AG04449 (cell line): ENCODE results near the gene AGO1.
"Not testable (repeated sequence)": the region's sequence is repeated elsewhere in the genome, so short reads cannot be mapped to it uniquely, and the experiment has no call there.

ENCODE experiments used
- CTCF ChIA-PET: fragments of 350-600 bp; formaldehyde crosslinking; extraction: SDS; loops from one replicate; lab custom pipeline; 2021; ENCODE audit warnings: antibody characterized with exemption; lab: Yijun Ruan, JAX
- POLR2A ChIA-PET: fragments of 400-600, 350-600 bp; formaldehyde crosslinking; extraction: SDS; loops from one replicate; lab custom pipeline; 2020; ENCODE audit warnings: antibody characterized with exemption, inconsistent platforms; lab: Yijun Ruan, JAX
- DNase-seq: peaks from one replicate; pipeline ENCODE4 v3.0.0-alpha.2; 2010; ENCODE audit warnings: low read depth, low spot score
- H3K4me3 ChIP-seq: 2 replicates; pipeline ENCODE4 v1.5.1; 2011; ENCODE audit warnings: low read depth, mild to moderate bottlenecking, control low read depth, low read length
- CTCF ChIP-seq: IDR thresholded peaks from one replicate; pipeline ENCODE4 v1.5.1; 2011; ENCODE audit warnings: mild to moderate bottlenecking, moderate library complexity, low read length, control low read depth, inconsistent platforms; ENCODE audit not compliant: insufficient read depth; ENCODE audit errors: missing control alignments

Gene AGO1

GRCh38 chr1:35959304-35959703 is 76.3 kb downstream of the AGO1 start:
- H3K4me3 ChIP-seq = no peak overlapping the region
- CTCF ChIA-PET = no interaction called here
- TF ChIP-seq CTCF = no peak
- no peak for DNase-seq
- POLR2A ChIA-PET = no interaction called here

- POLR2A ChIA-PET = no interaction called here
- no peak for TF ChIP-seq CTCF
- CTCF ChIA-PET = no interaction called here
Observed at GRCh38 chr1:35962952-35963351, 79.9 kb downstream of the AGO1 start.

GRCh38 chr1:35964277-35964676 is 81.3 kb downstream of the AGO1 start:
- POLR2A ChIA-PET, CTCF ChIA-PET: not testable (repeated sequence)

More at GRCh38 chr1:35962952-35963351, 79.9 kb downstream of the AGO1 start:
- DNase-seq = no peak
- no peak overlapping the region for H3K4me3 ChIP-seq

GRCh38 chr1:35968396-35968795 is 85.4 kb downstream of the AGO1 start:
- no peak overlapping the region for H3K4me3 ChIP-seq
- TF ChIP-seq CTCF = no peak
- ChIA-PET CTCF (no interaction called here), POLR2A (no interaction called here)
- DNase-seq = no peak

More at GRCh38 chr1:35964277-35964676, 81.3 kb downstream of the AGO1 start:
- not testable (repeated sequence) for H3K4me3 ChIP-seq, DNase-seq

GRCh38 chr1:35971601-35972000 is 88.6 kb downstream of the AGO1 start:
- no peak for TF ChIP-seq CTCF
- no peak for DNase-seq
- POLR2A ChIA-PET = no interaction called here
- H3K4me3 ChIP-seq = no peak overlapping the region
- CTCF ChIA-PET = no interaction called here

GRCh38 chr1:35972631-35973030 is 89.6 kb downstream of the AGO1 start:
- H3K4me3 ChIP-seq, POLR2A ChIA-PET, DNase-seq, CTCF ChIA-PET: not testable (repeated sequence)

GRCh38 chr1:35980090-35980489 is 97.1 kb downstream of the AGO1 start:
- ChIA-PET POLR2A (no interaction called here), CTCF (no interaction called here)
- H3K4me3 ChIP-seq = no peak overlapping the region
- DNase-seq = no peak
- no peak for TF ChIP-seq CTCF
